ENCODE measurements around the gene CACNA2D3. TPM values are rescaled to one million over a fixed set of nuclear protein-coding genes. Genes with fewer than 3 reads are reported as not detected.

The CACNA2D3 gene
- total and polyA plus RNA-seq, 4 donors: 0.06 to 0.37 (median 0.08) TPM; not detected in 1

DNA sequence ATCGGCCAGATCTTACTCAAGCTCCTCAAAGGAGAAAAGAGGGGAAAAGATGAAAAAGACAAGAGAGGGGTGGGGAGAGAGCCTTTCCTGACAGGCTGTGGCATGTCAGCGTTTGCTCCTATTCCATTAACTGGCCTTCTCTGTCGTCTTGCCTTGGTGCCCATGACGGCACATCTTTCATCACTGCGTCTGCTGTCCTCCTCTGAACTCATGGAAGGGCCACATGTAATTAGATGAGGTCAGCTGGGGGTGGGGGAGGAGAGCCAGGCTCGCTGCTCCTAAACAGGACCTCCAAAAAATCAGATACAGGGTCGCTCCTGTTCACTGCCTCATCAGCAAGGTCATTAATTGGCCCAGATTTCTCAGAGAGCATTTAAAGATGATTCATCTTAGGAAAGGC is 755.8 kb downstream of the CACNA2D3 start (continued):
- no peak for TF ChIP-seq HNF4G (IDR thresholded peaks at IDR 0.05)
- TF ChIP-seq GABPA (IDR thresholded peaks at IDR 0.05 in 1 of 2, conservative IDR thresholded peaks at IDR 0.05 in 1 of 2): no peak
- no peak for TF ChIP-seq YY1 (IDR thresholded peaks at IDR 0.05)
- no peak for TF ChIP-seq EGR1 (IDR thresholded peaks at IDR 0.05; ENCODE audit: low read depth in 2 of 2)
- TF ChIP-seq NR2F2 (IDR thresholded peaks at IDR 0.05): no peak
- no peak for TF ChIP-seq TAF1 (conservative IDR thresholded peaks at IDR 0.05)
- TF ChIP-seq, protein P1, sequence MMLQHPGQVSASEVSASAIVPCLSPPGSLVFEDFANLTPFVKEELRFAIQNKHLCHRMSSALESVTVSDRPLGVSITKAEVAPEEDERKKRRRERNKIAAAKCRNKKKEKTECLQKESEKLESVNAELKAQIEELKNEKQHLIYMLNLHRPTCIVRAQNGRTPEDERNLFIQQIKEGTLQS (IDR thresholded peaks at IDR 0.05): no peak
- TF ChIP-seq HNF4A (conservative IDR thresholded peaks at IDR 0.05): no peak

DNA sequence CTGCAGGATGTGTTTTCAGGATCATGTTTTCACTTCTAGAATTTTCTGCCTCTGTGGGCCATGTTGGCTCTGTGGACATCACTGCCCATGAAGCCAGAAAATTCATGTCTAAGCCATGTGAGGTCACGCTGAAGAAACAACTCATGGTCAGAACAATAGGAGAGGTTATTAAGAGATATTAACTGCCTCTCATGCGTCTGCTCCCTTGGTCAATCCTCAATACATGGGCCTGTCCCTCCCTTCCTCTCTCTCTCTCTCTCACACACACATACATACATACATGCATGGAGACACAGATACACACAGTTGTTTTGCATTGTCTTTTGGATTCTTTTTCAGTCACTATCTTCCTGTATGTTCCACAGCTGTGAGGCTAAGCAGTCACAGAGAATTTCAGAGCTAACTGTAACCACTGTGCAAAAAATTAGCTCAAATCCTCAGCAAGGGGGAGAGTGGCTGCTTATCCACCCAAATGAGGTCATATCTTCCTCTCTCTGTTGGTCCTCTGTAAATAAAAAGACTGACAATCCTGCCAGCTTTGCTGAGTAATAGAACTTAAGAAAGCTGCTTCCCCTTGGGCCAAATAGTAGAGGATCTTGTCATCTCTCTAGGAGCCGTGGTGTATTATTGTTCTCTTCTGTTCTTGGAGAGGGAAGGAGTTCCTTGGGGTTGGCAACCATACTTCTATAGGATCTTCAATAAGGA is 759.9 kb downstream of the CACNA2D3 start:
- Histone ChIP-seq H3K27me3 (ENCODE audit: control insufficient read depth in 4 of 4, insufficient read depth in 4 of 4, low read length in 3 of 4) (peaks cover 0 to 2% (median 0%) of the 10 kb centered on the region in 4 donors), H3K27ac (ENCODE audit: low read depth in 1 of 2, low read length in 2 of 2) (no peak overlapping the region), H3K4me3 (ENCODE audit: low read depth in 1 of 3, low read length in 3 of 3) (no peak overlapping the region), H3K4me1 (ENCODE audit: control insufficient read depth in 4 of 4, insufficient read depth in 4 of 4, low read length in 3 of 4) (no peaks in the 10 kb centered on the region), H3K9me3 (ENCODE audit: control insufficient read depth in 4 of 4, low read length in 3 of 4) (peaks cover 0 to 1% (median 0%) of the 10 kb centered on the region in 4 donors), H3K36me3 (ENCODE audit: control insufficient read depth in 4 of 4, insufficient read depth in 3 of 4, low read depth in 1 of 4, low read length in 3 of 4) (no peaks in the 10 kb centered on the region), H3K9ac (ENCODE audit: low read depth in 1 of 2, low read length in 2 of 2) (no peak overlapping the region)
- DNase-seq (ENCODE audit: low spot score): no peak
- TF ChIP-seq FOXA1 (IDR thresholded peaks at IDR 0.05) (no peak), SP1 (IDR thresholded peaks at IDR 0.05) (no peak), YY1 (IDR thresholded peaks at IDR 0.05) (no peak), HNF4G (IDR thresholded peaks at IDR 0.05) (no peak), FOXA2 (IDR thresholded peaks at IDR 0.05) (no peak)
- TF ChIP-seq, protein P1 (IDR thresholded peaks at IDR 0.05): no peak
- TF ChIP-seq, protein P2, sequence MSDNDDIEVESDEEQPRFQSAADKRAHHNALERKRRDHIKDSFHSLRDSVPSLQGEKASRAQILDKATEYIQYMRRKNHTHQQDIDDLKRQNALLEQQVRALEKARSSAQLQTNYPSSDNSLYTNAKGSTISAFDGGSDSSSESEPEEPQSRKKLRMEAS (IDR thresholded peaks at IDR 0.05): no peak
- WGBS: 67% methylated on average over 3 of the region's 3 CpGs

DNA sequence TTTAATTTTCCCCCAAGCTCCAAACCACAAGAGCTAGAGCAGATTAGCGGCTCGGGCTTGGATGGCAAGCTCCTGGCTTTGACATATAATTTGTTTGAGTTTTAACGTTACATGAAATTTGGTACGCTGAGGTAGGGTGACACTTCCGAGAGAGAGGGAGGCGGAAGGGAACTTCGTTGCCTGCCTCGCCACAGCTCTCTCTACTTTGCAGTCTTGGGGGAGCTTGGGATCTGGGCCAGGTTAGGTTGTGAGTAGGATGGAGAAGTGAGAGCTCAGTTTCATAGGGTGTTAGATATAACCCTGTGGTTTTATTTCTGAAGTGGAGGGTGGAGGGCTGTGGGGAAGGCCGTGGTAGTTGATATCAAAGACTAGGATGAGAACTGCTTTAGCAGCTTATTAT is 765.8 kb downstream of the CACNA2D3 start:
- Histone ChIP-seq H3K4me3 (ENCODE audit: low read depth in 1 of 3, low read length in 3 of 3) (no peak overlapping the region), H3K4me1 (ENCODE audit: control insufficient read depth in 4 of 4, insufficient read depth in 4 of 4, low read length in 3 of 4) (no peaks in the 10 kb centered on the region), H3K36me3 (ENCODE audit: control insufficient read depth in 4 of 4, insufficient read depth in 3 of 4, low read depth in 1 of 4, low read length in 3 of 4) (no peaks in the 10 kb centered on the region), H3K27ac (ENCODE audit: low read depth in 1 of 2, low read length in 2 of 2) (no peak overlapping the region), H3K9ac (ENCODE audit: low read depth in 1 of 2, low read length in 2 of 2) (no peak overlapping the region), H3K27me3 (ENCODE audit: control insufficient read depth in 4 of 4, insufficient read depth in 4 of 4, low read length in 3 of 4) (peaks cover 0 to 2% (median 0%) of the 10 kb centered on the region in 4 donors), H3K9me3 (ENCODE audit: control insufficient read depth in 4 of 4, low read length in 3 of 4) (no peaks in the 10 kb centered on the region)
- WGBS: 85% methylated on average over 9 of the region's 9 CpGs
- TF ChIP-seq YY1 (IDR thresholded peaks at IDR 0.05) (no peak), EGR1 (IDR thresholded peaks at IDR 0.05; ENCODE audit: low read depth in 2 of 2) (no peak), HNF4G (IDR thresholded peaks at IDR 0.05) (no peak), JUND (IDR thresholded peaks at IDR 0.05) (no peak), FOXA2 (IDR thresholded peaks at IDR 0.05) (no peak), RXRA (IDR thresholded peaks at IDR 0.05) (no peak)
- TF ChIP-seq, protein P2 (IDR thresholded peaks at IDR 0.05): no peak
- TF ChIP-seq, protein P3, sequence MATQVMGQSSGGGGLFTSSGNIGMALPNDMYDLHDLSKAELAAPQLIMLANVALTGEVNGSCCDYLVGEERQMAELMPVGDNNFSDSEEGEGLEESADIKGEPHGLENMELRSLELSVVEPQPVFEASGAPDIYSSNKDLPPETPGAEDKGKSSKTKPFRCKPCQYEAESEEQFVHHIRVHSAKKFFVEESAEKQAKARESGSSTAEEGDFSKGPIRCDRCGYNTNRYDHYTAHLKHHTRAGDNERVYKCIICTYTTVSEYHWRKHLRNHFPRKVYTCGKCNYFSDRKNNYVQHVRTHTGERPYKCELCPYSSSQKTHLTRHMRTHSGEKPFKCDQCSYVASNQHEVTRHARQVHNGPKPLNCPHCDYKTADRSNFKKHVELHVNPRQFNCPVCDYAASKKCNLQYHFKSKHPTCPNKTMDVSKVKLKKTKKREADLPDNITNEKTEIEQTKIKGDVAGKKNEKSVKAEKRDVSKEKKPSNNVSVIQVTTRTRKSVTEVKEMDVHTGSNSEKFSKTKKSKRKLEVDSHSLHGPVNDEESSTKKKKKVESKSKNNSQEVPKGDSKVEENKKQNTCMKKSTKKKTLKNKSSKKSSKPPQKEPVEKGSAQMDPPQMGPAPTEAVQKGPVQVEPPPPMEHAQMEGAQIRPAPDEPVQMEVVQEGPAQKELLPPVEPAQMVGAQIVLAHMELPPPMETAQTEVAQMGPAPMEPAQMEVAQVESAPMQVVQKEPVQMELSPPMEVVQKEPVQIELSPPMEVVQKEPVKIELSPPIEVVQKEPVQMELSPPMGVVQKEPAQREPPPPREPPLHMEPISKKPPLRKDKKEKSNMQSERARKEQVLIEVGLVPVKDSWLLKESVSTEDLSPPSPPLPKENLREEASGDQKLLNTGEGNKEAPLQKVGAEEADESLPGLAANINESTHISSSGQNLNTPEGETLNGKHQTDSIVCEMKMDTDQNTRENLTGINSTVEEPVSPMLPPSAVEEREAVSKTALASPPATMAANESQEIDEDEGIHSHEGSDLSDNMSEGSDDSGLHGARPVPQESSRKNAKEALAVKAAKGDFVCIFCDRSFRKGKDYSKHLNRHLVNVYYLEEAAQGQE (IDR thresholded peaks at IDR 0.05): no peak
- TF ChIP-seq, protein P1 (IDR thresholded peaks at IDR 0.05): no peak
- TF ChIP-seq, protein P4, sequence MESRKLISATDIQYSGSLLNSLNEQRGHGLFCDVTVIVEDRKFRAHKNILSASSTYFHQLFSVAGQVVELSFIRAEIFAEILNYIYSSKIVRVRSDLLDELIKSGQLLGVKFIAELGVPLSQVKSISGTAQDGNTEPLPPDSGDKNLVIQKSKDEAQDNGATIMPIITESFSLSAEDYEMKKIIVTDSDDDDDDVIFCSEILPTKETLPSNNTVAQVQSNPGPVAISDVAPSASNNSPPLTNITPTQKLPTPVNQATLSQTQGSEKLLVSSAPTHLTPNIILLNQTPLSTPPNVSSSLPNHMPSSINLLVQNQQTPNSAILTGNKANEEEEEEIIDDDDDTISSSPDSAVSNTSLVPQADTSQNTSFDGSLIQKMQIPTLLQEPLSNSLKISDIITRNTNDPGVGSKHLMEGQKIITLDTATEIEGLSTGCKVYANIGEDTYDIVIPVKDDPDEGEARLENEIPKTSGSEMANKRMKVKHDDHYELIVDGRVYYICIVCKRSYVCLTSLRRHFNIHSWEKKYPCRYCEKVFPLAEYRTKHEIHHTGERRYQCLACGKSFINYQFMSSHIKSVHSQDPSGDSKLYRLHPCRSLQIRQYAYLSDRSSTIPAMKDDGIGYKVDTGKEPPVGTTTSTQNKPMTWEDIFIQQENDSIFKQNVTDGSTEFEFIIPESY (IDR thresholded peaks at IDR 0.05): no peak
- DNase-seq (ENCODE audit: low spot score): no peak
